GM19468 (cell line): ENCODE measurements around the gene CTH.
"Not testable (repeated sequence)": the region's sequence is repeated elsewhere in the genome, so short reads cannot be mapped to it uniquely, and the experiment has no call there.

Source experiments
- ATAC-seq: cut with Tn5 transposase; IDR thresholded peaks from one replicate; pipeline ENCODE4 v1.9.1; 2021; ENCODE audit warnings: mild to moderate bottlenecking, moderate library complexity, moderate number of reproducible peaks; ENCODE audit not compliant: unreplicated experiment; ENCODE audit errors: extremely low read depth

Gene CTH

DNA sequence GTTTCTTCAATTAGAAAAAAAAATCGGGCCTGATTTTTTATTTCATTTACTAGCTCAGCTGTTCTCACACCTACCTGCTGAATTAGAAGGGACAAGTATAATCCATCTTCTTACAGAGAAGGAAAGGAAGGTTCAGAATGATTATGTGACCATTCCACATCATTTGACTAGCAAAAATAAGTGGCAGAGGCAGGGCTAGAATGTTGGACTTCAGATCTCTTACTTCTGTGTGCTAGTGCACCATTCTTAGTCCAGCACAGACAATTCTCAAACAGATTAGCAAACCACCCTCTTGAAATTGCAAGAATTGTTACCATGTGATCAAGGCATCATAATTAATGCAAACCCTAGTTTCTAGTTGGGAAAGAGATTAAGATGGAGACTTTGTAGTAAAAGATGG is 32.7 kb downstream of the CTH start:
- ATAC-seq = no peak

- ATAC-seq = no peak
Observed at GRCh38 chr1:70449049-70449448, 38.0 kb downstream of the CTH start.

GRCh38 chr1:70452164-70452939 is 41.3 kb downstream of the CTH start:
- ATAC-seq = not testable (repeated sequence)

DNA sequence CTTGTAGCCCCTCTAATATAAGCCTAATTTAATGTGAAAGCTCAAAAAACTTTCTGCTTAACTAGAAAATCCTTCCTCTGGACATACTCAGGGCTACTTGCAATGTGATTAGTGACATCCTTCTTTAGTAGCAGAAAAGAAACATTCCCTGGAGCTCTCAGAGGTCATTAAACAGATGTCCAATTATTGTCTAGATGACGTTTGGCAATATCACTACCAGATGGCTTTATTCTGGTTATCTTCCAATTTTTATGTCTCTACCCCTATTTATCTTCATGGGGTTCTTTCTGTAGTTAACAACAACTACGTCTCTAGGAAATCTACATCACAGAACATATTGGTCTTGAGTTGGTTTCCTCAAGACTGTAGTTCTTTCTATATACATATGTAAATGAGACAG is 44.2 kb downstream of the CTH start:
- no peak for ATAC-seq

DNA sequence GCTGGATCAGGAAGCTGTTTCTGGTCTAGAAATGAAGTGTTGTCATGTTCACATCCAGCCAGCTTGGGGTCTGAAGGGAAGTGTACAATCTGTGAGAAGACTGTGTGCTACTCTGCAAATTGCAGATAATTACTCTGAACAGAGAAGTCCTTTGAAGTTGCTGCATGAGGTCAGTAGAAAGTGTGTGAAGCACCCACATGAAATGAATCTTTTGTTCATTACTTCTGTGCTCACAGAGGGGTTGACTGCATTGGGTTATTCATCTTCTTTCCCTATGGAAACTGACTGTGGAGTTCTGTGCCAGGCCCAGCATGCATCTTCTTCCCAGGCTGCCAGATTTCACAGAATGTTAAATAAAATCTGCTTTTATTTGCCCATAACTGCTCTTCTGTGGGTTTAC is 47.1 kb downstream of the CTH start:
- ATAC-seq = no peak

- ATAC-seq = no peak
Observed at GRCh38 chr1:70459496-70460225, 48.6 kb downstream of the CTH start.

DNA sequence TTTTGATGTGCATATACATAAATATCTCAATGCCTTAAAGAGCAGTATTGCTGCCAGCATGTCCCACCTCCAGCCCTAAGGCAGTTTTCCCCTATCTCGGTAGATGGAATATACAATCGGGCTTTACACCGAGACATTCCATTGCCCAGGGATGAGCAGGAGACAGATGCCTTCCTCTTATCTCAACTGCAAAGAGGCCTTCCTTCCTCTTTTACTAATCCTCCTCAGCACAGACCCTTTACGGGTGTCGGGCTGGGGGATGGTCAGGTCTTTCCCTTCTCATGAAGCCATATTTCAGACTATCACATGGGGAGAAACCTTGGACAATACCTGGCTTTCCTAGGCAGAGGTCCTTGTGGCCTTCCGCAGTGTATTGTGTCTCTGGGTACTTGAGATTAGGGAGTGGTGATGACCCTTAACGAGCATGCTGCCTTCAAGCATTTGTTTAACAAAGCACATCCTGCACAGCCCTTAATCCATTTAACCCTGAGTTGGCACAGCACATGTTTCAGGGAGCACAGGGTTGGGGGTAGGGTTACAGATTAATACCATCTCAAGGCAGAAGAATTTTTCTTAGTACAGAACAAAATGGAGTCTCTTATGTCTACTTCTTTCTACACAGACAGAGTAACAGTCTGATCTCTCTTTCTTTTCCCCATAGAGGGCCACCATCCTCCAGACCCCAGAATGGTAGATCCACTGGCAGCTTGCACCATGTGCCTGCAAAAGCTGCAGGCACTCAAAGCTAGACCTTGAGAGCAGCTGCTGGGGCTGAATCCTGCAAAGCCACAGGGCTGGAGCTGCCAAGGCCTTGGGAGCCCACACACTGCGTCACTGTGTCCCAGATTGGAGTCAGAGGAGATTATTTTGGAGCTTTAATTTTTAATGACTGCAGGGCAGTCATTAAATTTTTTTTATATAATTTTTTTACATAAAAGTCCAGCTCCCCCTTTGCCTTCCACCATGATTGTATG is 50.0 kb downstream of the CTH start:
- ATAC-seq = not testable (repeated sequence)

DNA sequence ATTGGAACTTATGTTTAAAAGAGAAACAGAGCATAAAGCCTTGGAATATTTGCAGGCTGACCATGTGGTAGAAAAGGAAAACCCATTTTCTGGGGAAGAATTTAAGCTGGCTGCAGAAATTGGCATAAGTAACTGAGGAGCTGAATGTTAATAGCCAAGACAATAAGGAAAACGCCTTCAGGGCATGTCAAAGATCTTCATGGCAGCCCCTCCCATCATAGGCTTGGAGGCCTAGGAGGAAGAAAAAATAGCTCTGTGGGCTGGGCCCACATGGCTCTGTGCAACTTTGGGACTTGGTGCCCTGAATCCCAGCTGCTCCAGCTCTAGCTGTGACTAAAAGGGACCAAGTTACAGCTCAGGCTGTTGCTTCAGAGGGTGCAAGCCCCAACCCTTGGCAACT is 51.5 kb downstream of the CTH start:
- ATAC-seq = no peak

DNA sequence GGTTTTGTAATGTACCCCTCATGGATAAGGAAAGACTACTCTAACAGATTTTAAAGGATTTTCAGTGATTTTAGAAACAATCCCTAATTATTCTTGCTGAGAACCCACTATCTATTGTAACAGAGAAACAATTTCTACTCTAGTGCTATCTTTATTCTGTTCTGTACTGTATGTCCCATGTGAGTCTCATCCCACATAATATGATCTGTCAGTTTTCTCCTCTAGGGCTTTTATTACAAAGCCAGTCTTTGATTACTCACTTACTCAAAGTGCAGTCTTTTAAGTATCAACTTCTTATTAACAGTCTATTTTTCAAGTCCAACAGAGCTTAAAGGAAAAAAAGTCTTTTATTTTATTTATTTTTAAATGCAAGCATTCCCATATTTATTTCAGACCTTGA is 54.8 kb downstream of the CTH start:
- ATAC-seq = no peak

DNA sequence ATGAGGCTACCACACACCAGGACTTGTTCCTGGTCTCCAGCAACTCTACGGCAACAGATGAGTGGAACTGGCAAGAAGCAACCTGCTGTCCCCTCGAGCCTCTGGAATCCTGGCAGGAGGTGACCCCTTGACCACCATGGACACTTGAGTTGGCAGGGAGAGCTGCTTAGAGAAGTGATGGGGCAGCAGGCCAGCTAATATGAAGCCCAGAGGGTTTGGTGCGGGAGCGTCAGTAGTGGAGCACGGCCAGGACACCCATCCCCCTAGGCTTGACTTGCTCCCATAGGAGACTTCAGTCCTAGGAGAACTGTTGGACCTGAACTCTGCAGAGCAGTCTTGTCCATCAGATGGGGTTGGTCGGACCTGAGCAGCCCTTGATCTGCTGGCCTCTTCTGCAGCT is 56.5 kb downstream of the CTH start:
- ATAC-seq = no peak

DNA sequence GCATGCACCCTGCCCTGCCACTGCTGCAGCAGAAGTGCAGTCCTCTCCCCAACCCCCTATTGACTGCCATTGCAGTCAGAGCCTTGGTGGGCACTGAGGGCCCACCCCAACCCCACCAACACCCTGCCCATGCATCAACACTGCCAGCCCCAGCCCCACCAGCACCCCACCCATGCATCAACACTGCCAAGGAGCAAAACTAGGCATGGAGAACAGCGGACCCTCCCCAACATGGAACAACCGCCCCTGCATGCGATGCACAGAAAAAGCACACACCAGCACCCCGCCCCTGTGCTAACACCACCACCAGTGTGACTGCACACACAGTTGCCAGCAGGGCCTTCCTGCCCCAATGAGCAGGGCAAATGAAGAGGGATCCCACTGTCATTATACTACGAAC is 57.1 kb downstream of the CTH start:
- no peak for ATAC-seq

DNA sequence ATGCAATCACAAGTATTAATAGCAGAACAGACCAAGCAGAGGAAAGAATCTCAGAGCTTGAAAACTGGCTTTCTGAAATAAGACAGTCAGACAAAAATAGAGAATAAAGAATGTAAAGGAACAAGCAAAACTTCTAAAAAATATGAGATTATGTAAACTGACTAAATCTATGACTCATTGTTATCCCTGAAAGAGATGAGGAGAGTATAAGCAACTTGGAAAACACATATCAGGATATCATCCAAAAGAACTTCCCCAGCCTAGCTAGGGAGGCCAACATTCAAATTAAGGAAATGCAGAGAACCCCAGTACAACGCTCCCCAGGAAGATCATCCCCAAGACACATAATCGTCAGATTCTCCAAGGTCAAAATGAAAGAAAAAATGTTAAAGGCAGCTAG is 58.1 kb downstream of the CTH start:
- not testable (repeated sequence) for ATAC-seq

- no peak for ATAC-seq
Observed at GRCh38 chr1:70475023-70475422, 64.0 kb downstream of the CTH start.

DNA sequence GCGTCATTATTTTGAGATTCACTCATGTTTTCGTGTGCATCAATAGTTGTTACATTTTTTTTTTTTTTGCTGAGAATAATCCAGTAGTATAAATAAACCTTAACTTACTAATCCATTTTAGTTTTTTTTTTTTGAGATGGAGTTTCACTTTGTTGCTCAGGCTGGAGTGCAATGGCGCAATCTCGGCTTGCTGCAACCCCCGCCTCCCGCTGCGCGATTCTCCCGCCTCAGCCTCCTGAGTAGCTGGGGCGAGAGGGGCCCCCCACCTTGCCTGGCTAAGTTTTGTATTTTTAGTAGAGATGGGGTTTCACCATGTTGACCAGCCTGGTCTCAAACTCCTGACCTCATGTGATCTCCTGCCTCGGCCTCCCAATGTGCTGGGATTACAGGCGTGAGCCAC is 66.0 kb downstream of the CTH start:
- no peak for ATAC-seq

DNA sequence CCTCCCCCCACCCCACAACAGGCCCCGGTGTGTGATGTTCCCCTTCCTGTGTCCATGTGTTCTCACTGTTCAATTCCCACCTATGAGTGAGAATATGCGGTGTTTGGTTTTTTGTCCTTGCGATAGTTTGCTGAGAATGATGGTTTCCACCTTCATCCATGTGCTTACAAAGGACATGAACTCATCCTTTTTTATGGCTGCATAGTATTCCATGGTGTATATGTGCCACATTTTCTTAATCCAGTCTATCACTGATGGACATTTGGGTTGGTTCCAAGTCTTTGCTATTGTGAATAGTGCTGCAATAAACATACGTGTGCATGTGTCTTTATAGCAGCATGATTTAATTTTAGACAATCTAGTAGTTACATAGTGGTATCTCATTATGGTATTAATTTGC is 66.8 kb downstream of the CTH start:
- ATAC-seq = not testable (repeated sequence)

- ATAC-seq = no peak
Observed at GRCh38 chr1:70483342-70483741, 72.3 kb downstream of the CTH start.

DNA sequence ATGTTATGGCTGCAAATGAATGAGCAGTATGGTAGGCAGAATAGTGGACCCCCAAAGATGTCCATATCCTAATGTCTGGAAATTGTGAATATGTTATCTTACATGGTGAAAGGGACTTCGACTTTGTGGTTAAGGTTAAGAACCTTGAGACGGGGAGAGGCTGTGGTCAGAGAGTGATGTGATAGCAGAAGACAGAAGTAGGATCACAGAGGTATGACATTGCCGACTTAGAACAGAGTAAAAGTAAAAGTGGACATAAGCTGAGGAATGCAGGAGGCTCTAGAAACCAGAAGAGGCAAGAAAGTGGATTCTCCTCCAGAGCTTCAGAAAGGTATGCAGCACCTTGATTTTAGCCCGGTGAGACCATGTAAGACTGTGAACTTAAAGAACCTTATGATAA is 74.6 kb downstream of the CTH start:
- ATAC-seq = no peak

DNA sequence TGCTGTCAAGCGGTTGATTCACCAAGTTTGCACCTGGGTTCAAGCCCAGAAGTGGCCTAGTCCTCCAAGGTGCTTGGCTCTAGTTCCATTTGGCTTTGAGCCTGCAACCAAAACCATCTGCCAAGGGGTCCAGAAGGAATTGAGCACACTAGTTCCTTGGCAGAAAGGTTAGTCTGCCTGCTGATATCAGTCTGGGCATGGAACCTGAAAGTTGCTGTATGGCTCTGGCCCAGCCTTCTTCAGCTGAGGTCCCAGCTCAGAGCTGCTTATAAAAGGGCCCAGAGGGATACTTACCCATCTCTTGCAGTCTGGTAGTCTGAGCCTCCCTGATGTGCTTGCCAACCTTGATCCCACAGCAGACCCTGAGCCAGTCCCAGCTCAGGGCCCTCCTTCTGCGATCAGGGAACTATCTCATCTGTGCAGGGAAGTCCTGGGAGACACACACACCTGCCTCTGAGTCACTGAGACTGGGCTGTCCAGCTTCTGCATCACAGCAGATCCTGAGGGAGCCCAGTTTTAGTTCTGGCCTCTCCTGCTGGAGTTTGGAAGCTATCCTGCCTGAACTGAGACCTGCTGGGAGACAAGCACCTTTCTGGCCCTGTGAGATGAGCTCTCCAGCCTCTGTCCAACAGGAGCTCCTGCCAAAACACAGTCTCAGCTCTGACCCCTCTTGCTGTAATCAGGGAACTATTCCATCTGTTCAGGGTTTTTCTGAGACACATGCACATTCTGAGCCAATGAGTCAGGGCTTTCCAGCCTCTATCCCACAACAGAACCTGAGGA is 75.8 kb downstream of the CTH start:
- ATAC-seq = no peak

DNA sequence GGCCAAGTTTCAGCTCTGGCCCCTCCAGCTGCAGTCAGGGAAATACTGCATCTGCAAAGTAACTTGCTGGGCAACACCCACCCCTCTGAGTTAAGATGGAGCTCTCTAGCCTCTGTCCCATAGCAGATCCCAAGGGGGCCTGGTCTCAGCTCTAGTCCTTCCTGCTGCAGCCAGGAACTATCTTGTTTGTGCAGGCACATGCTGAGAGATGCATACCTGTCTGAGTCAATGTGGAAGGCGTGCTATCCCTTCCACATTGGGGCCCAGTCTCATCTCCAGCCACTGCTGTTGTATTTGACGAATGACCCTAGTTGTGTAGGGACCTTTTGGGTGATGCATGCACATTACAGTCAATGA is 76.4 kb downstream of the CTH start:
- ATAC-seq = no peak
